ENCODE measurements around the gene RCOR1. TPM values are rescaled to one million over a fixed set of nuclear protein-coding genes. Genes with fewer than 3 reads are reported as not detected.
A peak's percentile ranks its signal among the peaks of the same experiment; 100 is the strongest.

The RCOR1 gene
- total and polyA plus RNA-seq, 2 of the 8 experiments (the other 6 are each of a cell fraction or from before 2014, with no cell fraction given): 12.3 to 26.3 TPM

GRCh38 chr14:102544046-102544746 is 48.3 kb upstream of the RCOR1 start:
- Histone ChIP-seq H3K4me3 (ENCODE audit: extremely low read depth in 1 of 4, insufficient read depth in 2 of 4, low read depth in 3 of 4, low read length in 4 of 4) (peak overlapping the region; percentile 14 to 53 (median 18); a peak in 5 of 8 replicates), H4K20me1 (replicated peaks in 1 of 2; ENCODE audit: control insufficient read depth in 1 of 2, insufficient read depth in 2 of 2, low read length in 2 of 2) (no peaks in the 10 kb centered on the region)

More at GRCh38 chr14:102544046-102544746, 48.3 kb upstream of the RCOR1 start:
- H2BK12ac ChIP-seq (ENCODE audit: low read depth, low read length): no peak overlapping the region
- H4K5ac ChIP-seq (ENCODE audit: insufficient read length, low read depth, low read length): peak overlapping the region; percentile 15
- DNase-seq (ENCODE audit: low read depth in 1 of 2, low spot score in 2 of 2) (peak in 1 of 2 experiments; percentile 70), FAIRE-seq (no peak)
- H3K23ac ChIP-seq (ENCODE audit: insufficient read length): no peak overlapping the region
- peak overlapping the region; percentile 87 for H2BK120ac ChIP-seq (replicated peaks; ENCODE audit: low read depth, low read length)
- H2BK15ac ChIP-seq (ENCODE audit: low read length): peak overlapping the region; percentile 98
- POLR2A ChIA-PET (ENCODE audit: partially characterized antibody): interaction anchor here (0.7 to 8.5 kb wide), 4 partner anchors 11 to 60 kb away, joined by 3 to 50 read pairs (median 4); no protein-coding TSS in a partner anchor
- H3K27me3 ChIP-seq (replicated peaks in 1 of 4; ENCODE audit: control insufficient read depth in 3 of 4, extremely low read depth in 1 of 4, insufficient read depth in 3 of 4, low read length in 3 of 4): peaks cover 0 to 7% (median 4%) of the 10 kb centered on the region in 4 experiments; a peak in 4 of 7 replicates
- no peaks in the 10 kb centered on the region for H3K79me1 ChIP-seq (ENCODE audit: low read depth, low read length)
- peak overlapping the region; percentile 91 for H4K8ac ChIP-seq (ENCODE audit: extremely low read depth, insufficient read depth, low read length)
- H3K23me2 ChIP-seq (ENCODE audit: low read depth, low read length): peaks cover 6% of the 10 kb centered on the region; the same call in 1 of the 2 replicates
- H3K18ac ChIP-seq (ENCODE audit: extremely low read depth, low read length): peak overlapping the region; percentile 83
- H3K27ac ChIP-seq (ENCODE audit: low read depth, low read length): no peak overlapping the region
- TF ChIP-seq EGR1 (IDR thresholded peaks at IDR 0.05; ENCODE audit: borderline replicate concordance, low read depth, low read length): no peak
- 0 out of 2 replicates have a peak, but pooled peaks have one; percentile 17 for TF ChIP-seq E2F6 (IDR thresholded peaks at IDR 0.05)
- TF ChIP-seq BCL11A (IDR thresholded peaks at IDR 0.05; ENCODE audit: low read depth in 2 of 2, low read length in 2 of 2): no peak
- no peak for TF ChIP-seq SP4 (IDR thresholded peaks at IDR 0.05; ENCODE audit: low read length)
- TF ChIP-seq ASH2L (IDR thresholded peaks at IDR 0.05; ENCODE audit: low read length): peak; percentile 5
- no peak overlapping the region for H3K14ac ChIP-seq (ENCODE audit: insufficient read length)
- peak overlapping the region; percentile 77; the same call in 1 of the 2 replicates for H2BK5ac ChIP-seq (ENCODE audit: low read depth, low read length)
- H3K56ac ChIP-seq (replicated peaks; ENCODE audit: insufficient read length, low read depth, low read length): no peak overlapping the region
- H3K79me2 ChIP-seq (ENCODE audit: control insufficient read depth in 1 of 2, insufficient read depth in 2 of 2, low read length in 2 of 2): no peaks in the 10 kb centered on the region
- peaks cover 3 to 24% (median 14%) of the 10 kb centered on the region in 4 experiments for H3K4me1 ChIP-seq (replicated peaks in 1 of 4; ENCODE audit: control insufficient read depth in 3 of 4, insufficient read depth in 4 of 4, low read length in 3 of 4)
- peak overlapping the region; percentile 72 to 77 for H3K4me2 ChIP-seq (ENCODE audit: insufficient read depth in 1 of 2, low read depth in 2 of 2, low read length in 2 of 2)
- H4K91ac ChIP-seq (replicated peaks; ENCODE audit: insufficient read length, low read length): peak overlapping the region; percentile 68
- 21% methylated on average over 22 of the region's 43 CpGs; no CpG with 5 or more reads in 1 of the 2 experiments for WGBS, 2 experiments (ENCODE audit: extremely low coverage in 1 of 2, insufficient coverage in 1 of 2, insufficient read length in 1 of 2, insufficient replicate concordance in 2 of 2, low coverage in 1 of 2, low lambda C conversion rate in 2 of 2, missing lambda C conversion rate in 1 of 2)
- no peaks in the 10 kb centered on the region for H3K36me3 ChIP-seq (ENCODE audit: control insufficient read depth in 2 of 4, insufficient read depth in 4 of 4, low read length in 3 of 4)
- no peak overlapping the region for H3K9ac ChIP-seq (replicated peaks in 1 of 4; ENCODE audit: extremely low read depth in 1 of 4, low read depth in 3 of 4, low read length in 3 of 4)
- no peaks in the 10 kb centered on the region for H3K9me3 ChIP-seq (ENCODE audit: insufficient read depth in 2 of 2, low read depth in 1 of 2, low read length in 1 of 2)
- no peak overlapping the region for H2BK20ac ChIP-seq (ENCODE audit: low read length)
- CTCF ChIA-PET (ENCODE audit: partially characterized antibody): interaction anchor here (0.6 to 1.7 kb wide), 4 partner anchors 36 to 152 kb away, joined by 3 to 5 read pairs (median 3); no protein-coding TSS in a partner anchor
- peak overlapping the region; percentile 84 for H2AFZ ChIP-seq (ENCODE audit: low read length)
- H3K4ac ChIP-seq (replicated peaks; ENCODE audit: insufficient read length, low read depth, low read length): peak overlapping the region; percentile 78
- H2AK5ac ChIP-seq (ENCODE audit: low read depth, low read length): no peak overlapping the region
